ENCODE results near the gene NXF2. TPM values are rescaled to one million over a fixed set of nuclear protein-coding genes. Genes with fewer than 3 reads are reported as not detected.
A peak's percentile ranks its signal among the peaks of the same experiment; 100 is the strongest.
"Not testable (repeated sequence)": the region's sequence is repeated elsewhere in the genome, so short reads cannot be mapped to it uniquely, and the experiment has no call there.

Gene NXF2
- total RNA-seq, result not detected in 2 replicates

GRCh38 chrX:102246893-102247292 lies at the start of gene NXF2:
NXF2 (plus strand) TSS chrX:102247167; CDS start chrX:102307079, 59,912 bp downstream.
- not testable (repeated sequence) for DNase-seq

GRCh38 chrX:102207940-102208339 lies 39.0 kb upstream of the NXF2 start:
- not testable (repeated sequence) for DNase-seq

GRCh38 chrX:102214986-102215385 lies 32.0 kb upstream of the NXF2 start, which contains the start of gene TCP11X1:
TCP11X1 (plus strand) TSS chrX:102215301.
- DNase-seq, result not testable (repeated sequence)

- DNase-seq, result not testable (repeated sequence)
Measured at GRCh38 chrX:102216497-102216896, 30.5 kb upstream of the NXF2 start.

- DNase-seq, result not testable (repeated sequence)
Measured at GRCh38 chrX:102235678-102236077, 11.3 kb upstream of the NXF2 start.

GRCh38 chrX:102240265-102240664 lies 6.7 kb upstream of the NXF2 start:
- not testable (repeated sequence) for DNase-seq

GRCh38 chrX:102272231-102272630 lies 25.3 kb downstream of the NXF2 start:
- DNase-seq, result not testable (repeated sequence)

GRCh38 chrX:102338162-102338561 lies 91.2 kb downstream of the NXF2 start:
- DNase-seq, result no peak

GRCh38 chrX:102339312-102340298 lies 92.6 kb downstream of the NXF2 start:
- no peak for DNase-seq

GRCh38 chrX:102341867-102342266 lies 94.9 kb downstream of the NXF2 start:
- no peak for DNase-seq

- peak; percentile 66 for DNase-seq
Measured at GRCh38 chrX:102345916-102346315, 98.9 kb downstream of the NXF2 start.

Other genes starting within 250 kb of the NXF2 start
- not detected in 2 replicates for gene TCEAL2, start 121.5 kb upstream of the NXF2 start, total RNA-seq
- not detected in 2 replicates for gene TCEAL6, start 104.7 kb upstream of the NXF2 start, total RNA-seq
- 0.17 TPM in 1 of 2 replicates, not detected in the other for gene BEX5, start 91.2 kb upstream of the NXF2 start, total RNA-seq
- not detected in 2 replicates for gene TCP11X1, start 31.9 kb upstream of the NXF2 start, total RNA-seq
- gene NXF2B, start 192.8 kb downstream of the NXF2 start, total RNA-seq, result not detected in 2 replicates
- gene TCP11X2, start 224.6 kb downstream of the NXF2 start, total RNA-seq, result not detected in 2 replicates